GM18909 (cell line): ENCODE data around the gene HERPUD1.
A peak's percentile ranks its signal among the peaks of the same experiment; 100 is the strongest.

Experiments used
- ATAC-seq: cut with Tn5 transposase; IDR thresholded peaks from one replicate; pipeline ENCODE4 v1.9.1; 2021; ENCODE audit warnings: mild to moderate bottlenecking; ENCODE audit not compliant: unreplicated experiment, poor library complexity

The HERPUD1 gene

GRCh38 chr16:56910654-56911539 is 21.0 kb upstream of the HERPUD1 start:
- no peak for ATAC-seq

DNA sequence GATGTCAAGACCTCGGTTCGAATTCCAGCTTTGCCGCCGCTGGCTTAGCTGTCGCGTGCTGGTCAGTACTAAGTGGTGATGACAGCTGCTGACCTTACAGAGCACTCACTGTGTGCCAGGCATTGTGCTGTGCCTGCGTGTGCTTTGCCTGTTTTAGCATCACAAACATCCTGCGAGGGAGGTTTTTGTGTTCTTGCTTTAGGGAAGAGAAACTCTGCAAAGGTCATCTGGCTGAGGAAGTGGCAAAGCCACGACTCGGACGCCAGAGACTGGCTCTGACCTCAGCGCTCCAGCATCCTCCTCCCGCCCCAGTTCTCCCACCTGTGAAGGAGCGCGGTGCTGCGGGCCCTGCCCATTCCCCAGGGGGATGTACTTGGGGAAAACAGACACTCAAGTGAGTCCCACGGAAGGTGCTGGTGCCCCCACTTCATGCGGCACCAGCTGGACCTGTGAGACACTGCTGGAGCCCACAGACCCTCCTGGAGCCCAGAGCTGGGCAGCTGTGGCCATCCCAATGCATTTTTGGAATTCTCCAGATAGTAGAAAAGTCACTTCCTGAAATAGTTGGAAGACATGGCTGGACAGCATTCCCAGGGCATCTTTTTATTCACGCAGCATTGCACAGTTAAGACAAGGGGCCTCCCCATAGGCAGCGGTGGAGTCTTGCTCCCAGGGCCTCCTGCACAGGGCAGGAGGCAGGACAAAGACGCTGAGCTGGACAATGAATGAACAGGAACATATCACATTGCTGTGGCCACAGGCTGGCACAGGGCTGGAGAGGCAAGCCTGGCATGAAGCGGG is 20.0 kb upstream of the HERPUD1 start:
- peak; percentile 76 for ATAC-seq

GRCh38 chr16:56912746-56913708 is 18.9 kb upstream of the HERPUD1 start:
- no peak for ATAC-seq

GRCh38 chr16:56914896-56915295 is 17.0 kb upstream of the HERPUD1 start:
- no peak for ATAC-seq

DNA sequence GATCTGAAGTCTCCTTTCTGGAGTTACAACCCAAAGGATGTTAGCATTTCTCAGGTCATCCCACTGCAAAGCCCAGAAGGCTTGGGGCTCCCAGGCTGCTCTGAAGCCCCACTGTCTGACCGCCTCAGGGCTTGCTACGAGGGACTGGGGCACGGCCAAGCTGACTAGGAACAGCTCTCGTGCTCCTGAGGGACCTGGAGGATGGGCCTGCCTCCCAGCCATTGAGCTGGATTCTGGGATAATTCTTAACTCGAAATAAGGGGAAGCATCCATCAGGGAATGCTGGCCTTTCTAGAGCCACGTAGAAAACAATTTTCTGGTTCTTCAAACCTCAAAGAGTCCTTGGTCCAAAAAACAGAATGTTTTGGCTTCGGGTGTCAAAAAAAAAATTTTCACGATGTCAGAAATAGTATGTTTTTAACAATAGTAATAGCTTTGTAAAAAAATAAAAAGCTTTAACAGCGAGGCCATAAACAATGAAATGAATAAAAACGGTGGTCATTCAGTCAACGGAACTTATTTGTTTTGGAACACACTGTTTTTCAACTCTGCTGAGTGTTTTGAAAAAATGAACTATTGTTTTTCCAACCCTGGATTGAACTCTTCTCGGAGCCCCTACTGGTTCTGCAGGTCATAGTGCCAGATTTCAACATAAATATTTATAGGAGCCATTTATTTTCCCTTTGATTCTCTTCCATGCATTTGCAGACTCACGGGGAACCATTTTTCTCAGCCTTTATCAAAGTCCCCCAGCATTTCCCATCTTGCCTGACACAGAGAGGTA is 16.4 kb upstream of the HERPUD1 start:
- ATAC-seq = no peak

GRCh38 chr16:56916571-56917403 is 15.2 kb upstream of the HERPUD1 start:
- ATAC-seq = peak; percentile 69

GRCh38 chr16:56918467-56919012 is 13.4 kb upstream of the HERPUD1 start:
- ATAC-seq = no peak

DNA sequence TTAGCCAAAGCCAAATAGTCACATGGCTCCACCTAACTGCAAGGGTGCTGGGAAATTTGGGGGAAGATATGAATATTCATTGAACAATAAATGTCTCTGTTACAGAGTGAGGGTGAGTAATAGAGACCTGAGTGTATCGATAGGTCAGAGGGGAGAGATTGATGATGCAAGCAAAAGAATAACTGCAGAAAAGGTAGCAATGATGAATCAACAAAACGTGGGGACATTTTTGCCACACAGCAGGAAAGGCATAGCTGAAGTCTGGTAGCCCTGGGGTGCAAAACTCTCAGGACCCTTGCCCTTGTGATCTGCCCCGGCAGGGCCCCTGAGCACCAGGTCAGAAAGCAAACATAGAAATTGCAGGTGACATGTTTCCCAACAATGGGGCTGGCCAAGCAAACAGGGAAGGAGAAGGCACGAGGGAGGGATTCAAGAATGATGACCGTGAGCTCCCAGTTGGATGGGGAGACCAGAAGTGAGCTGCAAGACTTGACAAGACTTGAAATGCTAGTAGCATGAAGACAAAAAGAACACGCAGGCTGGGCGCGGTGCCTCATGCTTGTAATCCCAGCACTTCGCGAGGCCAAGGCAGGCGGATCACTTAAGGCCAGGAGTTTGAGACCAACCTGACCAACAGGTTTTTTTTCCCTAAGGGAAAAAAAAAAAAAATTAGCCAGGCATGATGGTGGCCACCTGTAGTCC is 12.7 kb upstream of the HERPUD1 start:
- ATAC-seq = no peak

- ATAC-seq = no peak
Observed at GRCh38 chr16:56921571-56921970, 10.4 kb upstream of the HERPUD1 start.

- no peak for ATAC-seq
Observed at GRCh38 chr16:56923481-56924091, 8.4 kb upstream of the HERPUD1 start.

- ATAC-seq = no peak
Observed at GRCh38 chr16:56927471-56927870, 4.5 kb upstream of the HERPUD1 start.

GRCh38 chr16:56929639-56930038 is 2.3 kb upstream of the HERPUD1 start:
- ATAC-seq = no peak

DNA sequence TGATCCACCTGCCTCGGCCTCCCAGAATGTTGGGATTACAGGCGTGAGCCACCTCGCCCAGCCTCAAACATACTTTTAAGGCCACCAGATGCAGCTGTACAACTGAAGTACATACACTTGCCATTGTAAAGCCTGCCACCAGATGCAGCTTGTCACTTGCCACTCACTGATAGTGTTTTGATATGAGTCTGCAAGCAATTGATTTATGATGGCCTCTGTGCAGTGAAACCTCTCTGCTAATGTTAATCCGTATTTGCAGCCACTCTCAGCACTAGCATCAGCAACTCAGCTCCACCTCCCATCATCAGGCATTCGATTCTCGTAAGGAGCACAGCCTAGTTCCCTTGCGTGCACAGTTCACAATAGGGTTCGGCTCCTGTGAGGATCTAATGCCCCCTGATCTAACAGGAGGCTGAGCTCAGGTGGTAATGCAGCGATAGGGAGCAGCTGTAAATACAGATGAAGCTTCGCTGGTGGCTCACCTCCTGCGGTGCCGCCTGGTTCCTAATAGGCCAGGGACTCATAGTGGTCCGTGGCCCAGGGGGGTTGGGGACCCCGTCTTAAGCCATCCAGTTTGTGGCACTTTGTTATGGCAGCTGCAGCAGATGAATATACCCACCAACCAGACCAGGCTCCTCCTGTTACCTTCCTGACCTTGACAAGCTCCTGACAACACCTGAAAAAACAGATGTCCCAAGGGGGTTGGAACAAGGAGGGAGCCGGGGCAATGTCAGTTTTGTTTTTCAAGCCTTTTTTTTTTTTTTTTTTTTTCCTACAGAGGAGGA is 1.3 kb upstream of the HERPUD1 start:
- no peak for ATAC-seq

GRCh38 chr16:56931271-56931891 is 561 bp upstream of the HERPUD1 start:
- ATAC-seq = peak; percentile 49

DNA sequence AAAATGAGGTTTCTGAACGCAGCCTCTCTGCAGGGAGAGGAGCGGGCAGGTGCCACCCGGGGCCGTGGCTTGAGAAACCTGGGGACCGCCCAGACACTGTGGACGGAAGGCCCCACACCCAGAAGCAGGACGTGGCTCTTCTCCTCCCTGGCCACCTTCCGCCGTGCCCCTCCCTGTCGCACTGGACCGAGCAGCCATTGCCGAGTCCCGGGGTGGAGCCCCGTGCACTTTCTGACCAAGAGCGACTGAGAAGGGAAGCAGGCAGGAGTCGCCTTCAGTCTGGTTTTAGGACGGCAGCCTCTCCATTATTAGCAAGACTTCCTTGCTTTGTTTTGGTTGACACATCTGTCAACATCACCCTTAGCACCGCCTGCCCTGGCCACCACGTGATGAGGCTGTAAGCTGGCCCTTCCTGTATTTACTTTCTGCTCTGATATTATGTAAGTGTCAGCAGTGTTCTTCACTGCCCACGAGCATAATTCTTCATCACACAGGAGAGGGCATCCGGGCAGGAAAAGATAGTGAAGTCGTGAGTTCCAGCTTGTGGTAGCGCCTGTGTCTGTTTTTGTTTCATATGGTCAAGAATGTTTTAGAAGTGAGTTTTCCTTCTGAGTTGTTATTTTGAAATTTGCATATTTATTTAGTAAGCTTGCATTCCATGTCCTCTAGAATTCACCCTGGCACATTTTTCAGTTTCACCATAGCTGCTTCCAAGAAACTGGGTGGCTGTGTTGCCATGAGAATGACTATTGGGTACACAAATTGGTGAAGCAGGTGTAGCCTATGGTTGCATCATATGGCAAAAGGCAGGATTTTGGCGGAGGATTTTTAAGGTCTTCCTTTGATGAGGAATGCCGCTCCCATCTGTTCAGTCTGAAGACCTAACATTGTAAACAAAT is 1.0 kb downstream of the HERPUD1 start:
- peak; percentile 5 for ATAC-seq
